Stimulated activated CD4-positive, alpha-beta T cell treated with anti-CD3 and anti-CD28 coated beads, Interleukin-1b, Interleukin-23, amount 100 ng/mL, for 24 hours (primary cell): Measurements from ENCODE around the gene SELENOM.

Source experiments
- DNase-seq, 4 experiments: peaks; one replicate each; pipeline ENCODE4 v3.0.0-alpha.2; 2020; ENCODE audit warnings: low read depth in 4 of 4, low spot score in 1 of 4

Gene SELENOM, protein sequence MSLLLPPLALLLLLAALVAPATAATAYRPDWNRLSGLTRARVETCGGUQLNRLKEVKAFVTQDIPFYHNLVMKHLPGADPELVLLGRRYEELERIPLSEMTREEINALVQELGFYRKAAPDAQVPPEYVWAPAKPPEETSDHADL

DNA sequence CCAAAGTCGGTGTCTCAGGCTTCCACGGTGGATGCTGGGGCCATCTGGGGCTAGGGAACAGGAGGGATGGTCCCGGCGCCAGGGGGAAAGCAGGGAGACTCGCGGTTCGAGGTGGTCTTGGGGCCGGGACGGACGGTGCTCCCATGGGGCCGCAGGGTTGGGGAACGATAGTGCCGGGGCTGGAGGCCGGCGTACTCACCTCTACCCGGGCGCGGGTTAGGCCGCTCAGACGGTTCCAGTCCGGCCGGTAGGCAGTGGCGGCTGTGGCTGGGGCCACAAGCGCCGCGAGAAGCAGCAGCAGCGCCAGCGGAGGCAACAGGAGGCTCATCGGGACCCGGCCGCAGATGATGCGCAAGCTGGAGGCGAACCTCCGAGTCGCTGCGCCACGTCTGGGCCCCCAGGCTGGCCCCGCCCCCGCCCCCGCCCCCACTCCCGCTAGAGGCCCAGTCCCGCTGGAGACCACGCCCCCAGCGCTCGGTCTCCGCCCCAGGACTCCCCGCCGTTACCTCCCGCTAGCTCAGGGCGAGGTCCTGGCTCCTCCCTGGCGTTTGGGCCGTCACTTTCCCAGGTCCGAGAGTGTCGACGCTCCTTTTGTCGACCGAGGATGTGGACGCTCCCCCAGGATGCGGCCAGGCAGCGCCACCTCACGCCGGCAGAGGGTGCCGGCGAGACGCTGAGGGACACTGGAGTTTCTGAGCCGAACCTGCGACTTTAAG lies at the start of gene SELENOM:
Gene SELENOM (minus strand): TSS at position 391 of the 716 bp plus-strand sequence. CDS start 63 bp downstream, at position 328.
- DNase-seq, result peak; percentile 60 to 89 (median 71)

DNA sequence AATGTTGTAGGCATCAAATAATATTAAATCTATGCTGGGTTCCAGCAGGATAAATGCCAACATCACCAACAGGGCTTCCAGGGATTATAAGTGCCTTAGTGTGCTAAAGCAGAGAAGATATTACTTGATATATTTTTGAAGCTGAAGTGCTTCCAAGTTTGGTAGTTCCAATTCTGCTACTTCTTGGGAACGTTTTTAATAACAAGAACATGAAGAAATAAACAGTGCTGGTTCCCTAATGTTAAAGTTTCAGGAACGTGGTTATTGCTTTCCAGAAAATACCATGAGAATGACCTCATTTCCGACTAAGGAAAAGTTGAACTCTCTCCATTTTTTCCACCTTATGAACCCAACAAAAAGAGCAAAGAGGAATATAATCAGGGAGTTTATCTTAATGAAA lies 48.1 kb upstream of the SELENOM start:
- DNase-seq, result no peak

DNA sequence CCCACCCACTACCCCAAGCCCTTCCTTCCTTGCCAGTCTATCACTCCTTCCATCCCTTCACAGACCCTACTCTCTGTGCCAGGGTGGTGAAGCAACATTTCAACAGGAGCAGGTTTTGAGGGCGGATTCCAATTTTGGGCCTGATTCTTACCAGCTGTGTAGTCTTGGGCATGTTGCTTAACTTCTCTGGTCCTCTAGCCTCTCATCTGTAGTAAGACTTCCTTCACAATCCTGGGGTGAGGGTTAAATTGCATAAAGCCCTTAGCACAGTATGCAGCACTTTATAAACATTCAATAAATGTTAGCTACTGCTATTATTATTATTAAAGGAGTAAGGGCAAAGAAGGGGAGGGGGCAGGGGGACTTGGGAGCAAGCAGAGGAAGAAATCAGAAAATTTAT lies 47.6 kb upstream of the SELENOM start:
- no peak for DNase-seq

DNA sequence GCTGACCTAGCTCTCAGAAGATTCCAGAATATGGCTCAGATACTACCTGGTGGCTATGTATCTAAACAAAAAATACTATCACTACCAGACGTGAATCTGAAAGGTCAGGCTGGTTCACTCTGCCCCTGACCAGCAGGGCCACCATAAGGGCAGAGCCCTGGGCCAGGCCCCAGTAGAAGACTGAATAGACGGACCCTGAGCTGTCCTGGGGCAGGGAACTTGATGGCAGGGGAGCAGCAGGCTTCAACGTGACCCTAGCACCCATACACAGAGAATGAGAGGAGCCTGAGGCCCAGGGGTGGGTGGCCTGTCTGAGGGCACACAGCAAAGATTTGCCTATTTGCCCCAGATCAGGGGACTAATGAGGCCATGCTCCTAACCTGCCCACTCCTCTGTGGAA lies 46.0 kb upstream of the SELENOM start:
- no peak for DNase-seq

DNA sequence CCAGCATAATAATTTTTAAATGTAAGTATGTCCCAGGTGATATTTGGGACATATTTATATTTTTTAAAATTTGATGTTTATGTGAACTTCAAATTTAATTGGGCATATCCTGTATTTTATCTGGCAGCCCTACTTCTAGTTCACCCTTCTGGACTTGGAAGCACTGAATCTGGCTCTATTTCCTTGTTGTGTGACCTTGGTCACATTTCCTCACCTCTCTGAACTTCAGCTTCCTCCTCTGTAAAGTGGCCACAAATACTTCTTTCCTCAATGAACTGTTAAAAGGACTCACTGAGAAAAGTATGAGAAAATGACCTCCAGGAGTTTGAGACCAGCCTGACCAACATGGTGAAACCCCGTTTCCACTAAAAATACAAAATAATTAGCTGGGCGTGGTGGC lies 44.5 kb upstream of the SELENOM start:
- no peak for DNase-seq

DNA sequence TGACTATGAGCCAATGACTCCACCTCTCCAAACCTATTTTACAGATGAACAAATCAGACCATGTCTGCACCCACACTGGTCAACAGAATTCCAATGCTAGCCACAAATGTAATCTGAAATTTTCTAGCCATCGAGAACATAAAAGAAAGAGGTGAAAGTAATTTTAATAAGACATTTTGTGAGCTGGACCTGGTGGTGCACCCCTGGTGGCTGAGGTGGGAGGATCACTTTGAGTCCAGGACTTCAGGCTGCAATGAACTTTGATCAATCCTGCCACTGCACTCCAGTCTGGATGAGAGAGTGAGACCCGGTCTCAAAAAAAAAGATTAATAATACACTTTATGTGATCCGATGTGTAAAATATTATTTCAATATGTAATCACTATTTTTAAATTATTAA lies 43.2 kb upstream of the SELENOM start:
- DNase-seq, result no peak

DNA sequence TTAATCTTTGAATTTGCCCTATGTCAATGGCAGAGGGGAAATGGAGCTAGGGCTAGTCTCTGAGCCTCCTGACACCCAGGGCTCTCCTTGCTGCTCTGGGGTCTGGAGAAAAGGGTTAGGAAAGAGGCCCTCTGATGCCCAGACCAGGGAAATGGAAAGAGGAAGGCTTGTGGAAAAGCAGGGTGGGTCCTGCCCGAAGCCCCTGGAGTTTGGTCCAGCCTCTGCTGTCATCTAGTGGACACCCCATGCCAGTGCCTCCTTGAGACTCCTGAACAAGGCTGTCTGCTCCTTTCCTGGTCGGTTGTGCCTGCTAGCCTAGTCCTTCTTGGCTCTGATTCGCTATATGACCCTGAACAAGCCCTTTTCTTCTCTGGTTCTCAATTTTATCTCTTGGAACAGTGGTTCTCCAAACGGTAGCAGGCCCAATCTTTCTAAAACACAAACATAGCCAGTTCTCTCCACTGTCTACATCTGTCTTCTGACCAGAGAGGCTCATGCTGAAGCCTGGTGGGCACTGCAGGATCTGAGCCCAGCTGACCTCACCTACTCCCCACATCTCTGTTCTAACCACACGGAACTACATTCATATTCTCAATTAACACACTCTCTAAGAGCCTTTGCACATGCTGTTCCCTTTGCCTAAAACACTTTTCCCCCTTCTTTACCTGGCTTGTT lies 41.7 kb upstream of the SELENOM start:
- DNase-seq, result no peak

DNA sequence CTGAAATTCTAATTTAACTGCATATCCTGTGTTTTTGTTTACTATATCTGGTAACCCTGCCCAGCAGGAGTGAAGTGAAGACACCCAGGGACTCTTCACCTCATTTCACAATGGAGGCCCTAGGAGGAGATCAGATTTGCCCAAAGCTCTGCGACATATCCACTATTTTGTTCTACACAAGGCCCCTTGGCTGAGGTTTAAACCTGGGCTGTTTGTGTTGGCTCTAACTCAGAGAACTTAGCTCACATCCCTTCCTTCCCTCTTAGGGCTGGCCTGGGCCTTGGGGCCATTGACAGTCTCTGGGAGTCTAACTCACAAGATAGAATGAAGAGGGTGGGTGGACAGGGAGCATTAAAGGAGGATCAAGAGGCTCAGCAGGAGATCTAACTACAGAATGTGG lies 41.1 kb upstream of the SELENOM start:
- DNase-seq, result no peak

DNA sequence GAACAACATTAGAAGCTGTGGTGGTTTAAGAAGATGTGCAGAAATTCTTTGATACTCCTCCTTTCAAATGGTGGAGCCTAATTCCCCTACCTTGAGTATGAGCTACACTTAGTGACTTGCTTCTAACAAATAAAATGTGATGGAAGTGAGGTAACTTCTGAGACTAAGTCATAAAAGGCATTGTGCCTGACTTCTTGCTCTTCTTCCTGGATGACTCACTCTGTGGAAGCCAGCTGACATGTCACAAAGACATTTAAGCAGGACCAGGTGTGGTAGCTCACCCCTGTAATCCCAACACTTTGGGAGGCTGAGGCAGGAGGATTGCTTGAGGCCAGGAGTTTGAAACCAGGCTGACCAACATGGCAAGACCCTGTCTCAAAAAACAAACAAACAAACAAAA lies 36.9 kb upstream of the SELENOM start:
- no peak for DNase-seq

DNA sequence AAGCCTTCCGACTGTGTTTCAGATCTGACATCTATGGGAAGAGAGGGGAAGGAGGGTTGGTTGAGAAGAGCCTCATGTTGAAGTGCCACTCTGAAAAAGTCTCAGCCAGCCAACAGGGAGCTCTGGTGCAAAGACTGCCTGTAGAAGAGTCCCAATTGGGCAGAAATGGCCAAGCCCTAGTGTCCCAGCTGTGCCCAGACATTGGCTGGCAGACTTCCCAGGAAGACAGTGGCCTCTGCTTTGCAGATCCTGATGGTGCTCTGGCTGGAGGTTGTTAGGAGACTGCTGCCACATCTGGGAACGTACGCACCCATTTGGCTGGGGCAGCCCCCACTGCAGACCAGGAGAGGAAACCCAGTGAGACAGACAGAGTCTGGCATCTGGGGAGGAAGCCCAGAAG lies 36.2 kb upstream of the SELENOM start:
- no peak for DNase-seq

DNA sequence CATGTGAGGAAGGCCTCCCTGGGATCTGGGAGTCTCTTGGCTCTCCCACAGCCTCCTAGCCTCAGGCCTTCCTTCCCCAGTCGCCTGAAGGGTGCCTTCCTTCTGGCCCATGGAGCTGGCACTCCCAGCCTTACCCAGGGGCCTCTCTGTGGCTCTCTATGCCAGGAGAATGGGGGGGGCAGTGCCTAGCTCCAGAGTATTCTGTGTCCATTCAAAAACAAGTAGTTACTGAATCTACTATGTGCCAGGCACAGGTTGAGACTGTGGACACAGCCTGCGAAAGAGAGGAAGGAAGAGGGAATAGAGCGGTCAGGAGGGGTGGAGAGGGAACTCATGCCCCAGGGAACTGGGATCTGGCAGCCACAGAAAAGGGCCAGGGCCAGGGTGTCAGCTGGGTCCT lies 35.7 kb upstream of the SELENOM start:
- no peak for DNase-seq

DNA sequence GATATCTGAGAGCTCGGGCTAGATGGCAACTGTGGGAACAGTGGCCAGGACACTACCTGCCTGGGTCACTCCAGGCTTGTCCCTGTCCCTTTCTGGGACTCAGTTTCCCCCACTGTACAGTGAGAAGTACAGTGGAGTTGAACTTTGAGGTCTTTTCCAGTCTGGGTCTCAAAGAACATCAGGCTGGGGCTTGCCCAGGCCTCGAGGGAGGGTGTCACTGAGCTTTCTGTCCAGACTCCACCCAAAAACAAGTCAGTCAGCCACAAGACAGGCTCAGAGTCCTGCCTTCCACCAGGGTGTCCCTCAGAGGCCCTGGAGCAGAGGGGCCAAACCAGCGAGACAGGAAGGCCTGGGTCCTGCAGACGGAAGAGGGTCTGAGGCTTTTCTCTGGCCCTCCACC lies 34.9 kb upstream of the SELENOM start:
- DNase-seq, result no peak

DNA sequence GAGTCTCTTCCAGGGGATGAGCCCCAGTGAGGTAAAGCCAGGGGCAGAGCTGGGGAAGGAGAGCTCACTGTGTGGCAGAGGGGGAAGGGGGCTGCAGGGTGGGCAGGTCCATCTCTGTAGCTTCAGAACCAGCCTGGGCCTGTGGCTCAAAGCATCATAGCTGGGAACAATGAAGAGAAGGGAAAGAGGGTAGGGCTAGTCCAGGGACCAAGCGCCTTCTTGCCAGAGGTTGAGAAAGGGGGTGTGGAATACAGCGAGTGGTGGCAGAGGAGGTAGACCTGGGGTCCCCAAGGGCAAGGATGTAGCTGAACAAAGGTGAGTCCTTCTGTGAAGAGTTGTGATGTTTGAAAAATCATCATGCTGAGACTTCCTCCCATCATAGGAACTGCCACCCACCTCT lies 34.2 kb upstream of the SELENOM start:
- DNase-seq, result no peak

DNA sequence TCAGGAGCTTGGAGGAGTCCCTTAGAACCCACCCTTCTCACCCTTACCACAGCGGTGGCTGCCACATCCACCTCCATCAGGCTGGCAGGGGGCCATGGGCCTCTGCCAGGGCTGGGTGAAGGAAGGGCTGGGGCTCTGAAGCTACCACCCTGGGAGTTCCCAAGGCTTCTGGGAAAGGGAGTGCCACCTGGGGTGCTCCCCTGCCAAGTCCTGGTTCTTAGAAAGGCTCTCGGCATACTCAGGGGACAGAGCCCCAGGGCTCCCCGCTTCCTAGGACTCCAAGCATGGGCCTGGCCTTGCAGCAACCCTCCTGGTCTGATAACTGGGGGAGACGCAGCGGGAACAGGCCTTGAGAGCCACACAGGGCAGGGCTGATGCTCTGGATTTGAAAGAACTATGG lies 33.4 kb upstream of the SELENOM start:
- no peak for DNase-seq

DNA sequence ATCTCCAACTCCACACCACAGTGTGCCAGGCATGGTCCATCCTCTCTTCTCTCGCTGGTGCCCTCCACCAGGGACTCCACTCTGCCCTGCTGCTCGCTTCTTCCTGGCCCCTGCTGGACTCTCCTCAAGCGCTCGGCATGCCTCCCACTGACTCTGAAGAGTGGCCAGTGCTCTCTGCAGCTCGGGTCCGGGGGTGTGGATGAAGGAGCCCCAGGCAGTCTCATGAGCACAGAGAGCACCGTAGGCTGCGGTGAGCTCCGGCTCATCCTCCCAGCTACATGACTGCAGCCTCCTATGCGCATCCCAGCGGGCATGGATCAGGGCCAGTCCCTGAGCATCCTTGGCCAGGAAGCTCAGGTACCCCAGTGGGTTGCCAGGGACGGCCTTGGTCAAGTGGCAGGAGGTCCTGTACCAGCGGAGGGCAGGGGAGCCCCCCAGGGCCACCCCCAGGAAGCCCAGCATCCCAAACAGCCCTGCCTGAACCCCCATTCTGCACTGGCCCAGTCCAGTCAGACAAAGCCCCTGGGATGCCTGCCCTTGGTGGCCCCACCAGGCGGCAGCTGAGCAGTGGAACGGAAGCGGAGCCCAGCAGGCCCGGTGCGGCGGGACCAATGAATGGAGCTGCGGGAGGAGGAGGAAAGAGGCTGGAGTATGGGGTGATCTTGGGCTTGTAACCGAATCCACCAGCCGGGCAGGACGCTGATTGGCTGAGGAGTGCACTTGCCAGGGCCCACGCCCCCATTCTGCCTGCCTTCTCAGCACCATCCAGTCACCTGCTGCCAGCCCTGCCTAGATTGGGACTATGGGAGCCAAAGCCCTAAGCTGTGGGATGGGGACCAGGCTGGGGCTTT lies 32.7 kb upstream of the SELENOM start, which contains the start of gene PLA2G3:
Gene PLA2G3 (minus strand): TSS at position 643 of the 851 bp plus-strand sequence. CDS start 154 bp downstream, at position 489.
- DNase-seq, result no peak

DNA sequence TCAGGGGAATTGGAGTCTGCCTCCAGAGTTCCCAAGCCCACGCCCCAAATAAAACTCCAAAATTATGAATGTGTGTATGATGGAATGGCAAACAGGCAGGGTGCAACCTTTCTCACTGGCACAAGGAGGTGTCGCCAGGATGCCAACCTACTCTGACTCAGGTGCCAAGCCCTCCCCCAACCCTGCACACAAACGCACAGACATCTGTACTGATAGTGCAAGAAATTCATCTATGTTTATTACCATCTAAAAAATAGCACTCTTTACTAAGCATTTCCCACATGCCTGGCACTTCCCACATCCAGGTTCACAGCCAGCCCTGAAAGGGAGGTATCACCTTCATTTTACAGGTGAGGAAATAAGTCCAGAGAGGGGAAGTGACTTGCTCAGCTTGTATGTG lies 31.7 kb upstream of the SELENOM start:
- no peak for DNase-seq

DNA sequence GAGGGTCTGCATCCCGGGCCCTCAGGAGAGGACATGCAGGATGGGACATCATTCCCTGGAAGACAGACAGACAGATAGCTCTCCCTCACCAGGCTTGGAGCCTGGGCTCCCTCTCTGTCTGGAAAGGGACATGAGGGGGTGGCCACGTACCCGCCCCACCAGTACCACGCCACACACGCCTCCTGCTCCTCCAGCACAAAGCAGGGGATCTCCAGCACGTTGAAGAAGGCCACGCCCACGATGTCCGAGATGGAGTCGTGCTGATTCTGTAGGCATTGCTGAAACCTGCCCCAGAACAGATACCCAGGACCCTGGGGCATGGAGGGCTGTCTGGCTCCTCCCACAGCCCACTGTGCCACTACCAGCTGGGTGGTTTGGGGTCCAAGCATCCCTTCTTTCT lies 30.8 kb upstream of the SELENOM start:
- DNase-seq, result no peak

DNA sequence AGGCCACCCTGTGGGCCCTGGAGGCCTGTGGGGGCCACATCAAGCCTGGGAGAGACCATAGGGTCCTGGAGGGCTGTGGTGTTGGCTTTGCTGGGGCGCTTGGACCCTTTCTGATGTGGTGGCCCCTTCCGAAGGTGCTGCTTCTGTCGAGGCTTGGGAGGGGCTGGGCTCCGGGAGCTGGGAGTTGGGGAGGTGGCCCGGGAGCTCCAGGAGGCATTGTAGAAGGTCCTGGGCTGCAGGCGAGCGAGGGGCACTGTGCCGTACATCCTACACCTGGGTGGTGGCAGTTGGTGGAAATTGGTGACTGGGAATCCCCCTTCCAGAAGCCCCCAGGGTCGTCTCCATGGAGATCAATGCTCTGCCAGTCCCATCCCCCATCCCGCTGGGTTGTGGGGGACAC lies 30.4 kb upstream of the SELENOM start:
- DNase-seq, result no peak

DNA sequence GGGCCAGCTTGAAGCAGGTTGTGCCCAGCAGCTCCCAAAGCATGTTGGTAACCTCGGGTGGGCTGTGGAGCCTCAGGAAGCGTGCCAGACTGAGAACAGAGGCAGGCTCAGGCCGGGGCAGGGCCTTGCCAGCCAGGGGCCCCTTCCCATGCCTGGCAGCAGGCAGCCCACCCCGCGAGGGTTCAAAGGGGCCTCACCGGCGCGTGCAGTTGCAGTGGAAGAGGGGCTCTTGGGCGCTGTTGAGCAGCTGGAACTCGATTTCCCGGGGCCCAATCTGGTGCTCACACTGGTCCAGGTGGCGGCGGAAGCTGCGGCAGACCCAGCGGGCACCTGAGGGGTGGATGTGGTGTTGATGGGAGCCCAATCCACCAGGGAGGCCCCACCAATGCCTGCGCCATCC lies 29.3 kb upstream of the SELENOM start:
- no peak for DNase-seq

DNA sequence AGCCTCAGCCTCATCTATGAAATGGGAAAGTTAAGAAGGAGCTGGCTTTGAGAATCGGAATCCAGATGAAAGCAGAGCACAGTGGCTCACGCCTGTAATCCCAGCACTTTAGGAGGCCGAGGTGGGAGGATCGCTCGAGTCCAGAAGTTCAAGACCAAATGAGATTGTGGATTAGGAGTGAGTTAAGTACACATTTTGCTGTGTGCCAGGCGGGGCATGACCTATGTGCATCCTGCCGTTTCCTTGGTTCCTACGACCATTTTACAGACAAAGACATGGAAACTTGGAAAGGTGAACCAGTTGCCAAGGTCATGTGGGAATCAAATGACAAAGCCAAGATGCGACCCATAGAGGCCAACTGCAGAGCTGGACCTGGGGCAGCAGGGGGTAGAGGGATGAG lies 28.8 kb upstream of the SELENOM start:
- DNase-seq, result no peak

DNA sequence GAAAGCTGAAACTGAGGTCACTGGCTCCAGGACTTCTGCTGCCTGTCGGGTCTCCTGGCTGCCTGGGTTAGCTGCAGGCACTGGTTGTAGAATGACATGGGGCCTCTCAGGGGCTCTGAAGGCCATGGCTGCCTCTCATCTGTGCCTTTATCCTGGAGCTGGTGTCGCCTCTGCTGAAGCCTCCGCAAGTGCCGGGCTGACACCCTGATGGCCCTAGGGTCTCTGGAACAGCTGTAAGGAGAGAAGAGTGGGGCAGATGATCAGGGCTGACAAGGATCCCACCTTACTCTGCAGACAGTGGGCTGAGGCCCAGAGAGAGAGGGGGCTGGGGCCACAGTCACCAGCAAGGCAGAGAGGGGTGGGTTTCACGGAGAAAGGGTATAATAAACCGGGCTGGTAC lies 28.3 kb upstream of the SELENOM start:
- no peak for DNase-seq

DNA sequence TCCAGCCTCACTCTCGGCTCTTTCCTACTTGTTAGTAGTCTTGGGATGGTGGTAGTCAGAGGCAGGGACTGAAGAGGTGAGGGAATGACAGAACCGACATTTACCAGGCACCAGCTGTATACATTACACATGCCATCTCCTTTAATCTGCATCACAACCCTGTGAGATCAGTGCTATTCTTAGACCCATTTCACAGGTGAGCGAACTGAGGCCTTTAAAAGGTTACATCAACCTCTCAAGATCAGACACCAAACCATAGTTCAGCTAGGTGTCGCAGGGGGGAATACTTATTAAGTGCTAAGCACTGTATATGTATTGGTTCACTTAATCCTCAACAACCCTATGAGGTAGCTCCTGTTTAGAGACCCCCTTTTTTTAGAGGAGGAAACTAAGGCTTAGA lies 27.3 kb upstream of the SELENOM start:
- DNase-seq, result no peak
